Fibroblast of skin of scalp (primary cell): Measurements from ENCODE around the gene CTDSPL.
A peak's percentile ranks its signal among the peaks of the same experiment; 100 is the strongest.

Source experiments
- DNase-seq: peaks from one replicate; pipeline ENCODE4 v3.0.0-alpha.2; 2013

The CTDSPL gene

GRCh38 chr3:37853691-37854413 is 7.8 kb upstream of the CTDSPL start:
- no peak for DNase-seq

- peak; percentile 69 for DNase-seq
Observed at GRCh38 chr3:37855363-37855970, 6.2 kb upstream of the CTDSPL start.

- DNase-seq, result no peak
Observed at GRCh38 chr3:37856381-37856780, 5.3 kb upstream of the CTDSPL start.

GRCh38 chr3:37858742-37859141 is 2.9 kb upstream of the CTDSPL start:
- DNase-seq, result no peak

- no peak for DNase-seq
Observed at GRCh38 chr3:37859354-37859753, 2.3 kb upstream of the CTDSPL start.

GRCh38 chr3:37859908-37860199 is 1.8 kb upstream of the CTDSPL start:
- no peak for DNase-seq

GRCh38 chr3:37862219-37862902 is 681 bp downstream of the CTDSPL start:
- peak; percentile 49 for DNase-seq

GRCh38 chr3:37862903-37863815 is 1.5 kb downstream of the CTDSPL start:
- no peak for DNase-seq

- DNase-seq, result no peak
Observed at GRCh38 chr3:37863949-37864822, 2.5 kb downstream of the CTDSPL start.

- no peak for DNase-seq
Observed at GRCh38 chr3:37864904-37865303, 3.2 kb downstream of the CTDSPL start.

- no peak for DNase-seq
Observed at GRCh38 chr3:37867144-37867543, 5.5 kb downstream of the CTDSPL start.

- DNase-seq, result no peak
Observed at GRCh38 chr3:37871858-37872257, 10.2 kb downstream of the CTDSPL start.

- no peak for DNase-seq
Observed at GRCh38 chr3:37872413-37873160, 10.9 kb downstream of the CTDSPL start.

GRCh38 chr3:37876279-37876678 is 14.6 kb downstream of the CTDSPL start:
- DNase-seq, result no peak

GRCh38 chr3:37882711-37883110 is 21.0 kb downstream of the CTDSPL start:
- DNase-seq, result no peak

- no peak for DNase-seq
Observed at GRCh38 chr3:37885814-37886213, 24.1 kb downstream of the CTDSPL start.

GRCh38 chr3:37886395-37886794 is 24.7 kb downstream of the CTDSPL start:
- no peak for DNase-seq

- DNase-seq, result no peak
Observed at GRCh38 chr3:37887062-37887461, 25.4 kb downstream of the CTDSPL start.

- DNase-seq, result no peak
Observed at GRCh38 chr3:37887824-37888223, 26.1 kb downstream of the CTDSPL start.

GRCh38 chr3:37888421-37888820 is 26.7 kb downstream of the CTDSPL start:
- no peak for DNase-seq

- no peak for DNase-seq
Observed at GRCh38 chr3:37890522-37890921, 28.8 kb downstream of the CTDSPL start.
